ENCODE measurements around the gene NAV3. TPM values are rescaled to one million over a fixed set of nuclear protein-coding genes. Genes with fewer than 3 reads are reported as not detected.

Gene NAV3
- total RNA-seq, 1 experiment from 2014 or later, result 3.0 TPM

DNA sequence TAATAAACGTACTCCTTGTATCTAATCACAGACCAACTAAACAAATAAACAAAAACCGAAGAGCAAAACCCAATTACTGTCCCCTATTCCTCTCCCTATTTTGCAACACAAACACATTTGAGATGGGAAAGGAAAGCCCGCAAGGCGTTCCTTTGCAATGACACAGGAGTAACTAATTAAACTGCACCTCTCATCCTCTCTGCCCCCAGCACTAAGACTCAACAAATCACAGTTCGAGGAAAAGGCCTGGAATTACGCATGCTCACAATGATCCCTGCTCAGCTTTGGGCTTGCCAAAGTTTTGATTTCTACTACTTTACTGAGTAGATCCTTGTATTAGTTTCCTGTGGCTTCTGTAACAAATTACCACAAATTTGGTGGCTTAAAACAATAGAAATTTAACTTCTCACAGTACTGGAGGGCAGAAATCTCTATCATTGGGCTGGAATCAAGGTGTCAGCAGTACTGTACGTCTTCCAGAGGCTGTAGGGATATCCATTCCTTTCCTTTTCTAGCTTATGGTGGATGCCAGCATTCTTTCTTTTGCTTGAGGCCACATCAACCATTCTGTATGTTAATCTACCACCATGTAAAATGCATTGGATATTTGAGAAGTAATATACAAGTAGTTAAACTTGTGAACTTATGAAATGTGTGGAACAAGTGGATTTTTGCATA lies 123.0 kb downstream of the NAV3 start:
- no peaks in the 10 kb centered on the region; a peak in 1 of 7 replicates for H3K36me3 Mint-ChIP-seq (ENCODE audit: insufficient read depth in 1 of 3, low read depth in 3 of 3)
- Histone ChIP-seq H3K9me3 (ENCODE audit: control insufficient read depth, low read depth, low read length) (no peaks in the 10 kb centered on the region), H2BK5ac (ENCODE audit: insufficient read length, low read length) (no peak overlapping the region)

More for the DNA sequence above, 123.0 kb downstream of the NAV3 start:
- Histone ChIP-seq H3K27ac (ENCODE audit: insufficient read length, low read depth, low read length) (no peak overlapping the region), H3K4me1 (ENCODE audit: insufficient read depth, low read length) (no peaks in the 10 kb centered on the region), H2BK15ac (ENCODE audit: low read depth, low read length) (no peak overlapping the region), H3K79me1 (ENCODE audit: insufficient read depth, low read depth, low read length, poor library complexity, severe bottlenecking) (no peaks in the 10 kb centered on the region), H3K9ac (ENCODE audit: extremely low read depth, insufficient read length, low read length) (no peak overlapping the region), H2BK20ac (ENCODE audit: low read depth, low read length, poor library complexity, severe bottlenecking) (no peak overlapping the region), H2BK120ac (ENCODE audit: low read depth, low read length, poor library complexity, severe bottlenecking) (no peak overlapping the region), H3T11ph (ENCODE audit: low read length) (no peak overlapping the region), H3K4ac (ENCODE audit: low read depth, low read length) (no peak overlapping the region), H2AFZ (ENCODE audit: low read length) (no peak overlapping the region), H4K20me1 (ENCODE audit: control insufficient read depth, insufficient read depth, insufficient read length) (no peaks in the 10 kb centered on the region), H4K8ac (replicated peaks; ENCODE audit: insufficient read length, low read depth, low read length) (no peak overlapping the region), H2BK12ac (ENCODE audit: insufficient read length, low read depth, low read length) (no peak overlapping the region), H2AK5ac (ENCODE audit: insufficient read length, low read length) (no peak overlapping the region), H4K91ac (ENCODE audit: insufficient read length, low read depth, low read length) (no peak overlapping the region), H3K18ac (ENCODE audit: insufficient read length, low read depth, low read length) (no peak overlapping the region), H4K5ac (ENCODE audit: insufficient read length, low read depth, low read length) (no peak overlapping the region), H3K14ac (ENCODE audit: insufficient read depth, low read length) (no peak overlapping the region), H3K23ac (ENCODE audit: insufficient read length, low read depth, low read length) (no peak overlapping the region), H3K4me2 (ENCODE audit: insufficient read depth, insufficient read length, low read length) (no peak overlapping the region), H3K23me2 (ENCODE audit: insufficient read length, low read depth, low read length, poor library complexity, severe bottlenecking) (no peaks in the 10 kb centered on the region), H3K79me2 (ENCODE audit: insufficient read depth, low read length) (no peaks in the 10 kb centered on the region), H3K27me3 (ENCODE audit: insufficient read depth, low read length) (no peaks in the 10 kb centered on the region), H3K56ac (ENCODE audit: insufficient read length, low read depth, low read length) (no peak overlapping the region)
- Mint-ChIP-seq H3K27me3 (ENCODE audit: low read depth) (no peaks in the 10 kb centered on the region), H3K4me3 (no peak overlapping the region), H3K4me1 (peaks cover 4 to 5% of the 10 kb centered on the region in 2 experiments; a peak in 3 of 4 replicates), H3K27ac (0 out of 7 replicates have a peak overlapping the region, but pooled peaks of 1 of the 3 experiments have one; percentile 7), H3K9me3 (peaks cover 0 to 4% of the 10 kb centered on the region in 2 experiments; a peak in 3 of 5 replicates)
- TF ChIP-seq, protein P1, sequence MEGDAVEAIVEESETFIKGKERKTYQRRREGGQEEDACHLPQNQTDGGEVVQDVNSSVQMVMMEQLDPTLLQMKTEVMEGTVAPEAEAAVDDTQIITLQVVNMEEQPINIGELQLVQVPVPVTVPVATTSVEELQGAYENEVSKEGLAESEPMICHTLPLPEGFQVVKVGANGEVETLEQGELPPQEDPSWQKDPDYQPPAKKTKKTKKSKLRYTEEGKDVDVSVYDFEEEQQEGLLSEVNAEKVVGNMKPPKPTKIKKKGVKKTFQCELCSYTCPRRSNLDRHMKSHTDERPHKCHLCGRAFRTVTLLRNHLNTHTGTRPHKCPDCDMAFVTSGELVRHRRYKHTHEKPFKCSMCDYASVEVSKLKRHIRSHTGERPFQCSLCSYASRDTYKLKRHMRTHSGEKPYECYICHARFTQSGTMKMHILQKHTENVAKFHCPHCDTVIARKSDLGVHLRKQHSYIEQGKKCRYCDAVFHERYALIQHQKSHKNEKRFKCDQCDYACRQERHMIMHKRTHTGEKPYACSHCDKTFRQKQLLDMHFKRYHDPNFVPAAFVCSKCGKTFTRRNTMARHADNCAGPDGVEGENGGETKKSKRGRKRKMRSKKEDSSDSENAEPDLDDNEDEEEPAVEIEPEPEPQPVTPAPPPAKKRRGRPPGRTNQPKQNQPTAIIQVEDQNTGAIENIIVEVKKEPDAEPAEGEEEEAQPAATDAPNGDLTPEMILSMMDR (conservative IDR thresholded peaks at IDR 0.05), result no peak
- DNase-seq, result no peak
- no CpG with 5 or more reads among the region's 7 CpGs for WGBS (ENCODE audit: extremely low coverage, insufficient read length, low lambda C conversion rate)
